Dermis microvascular lymphatic vessel endothelial cell (primary cell): ENCODE measurements around the gene CNPY2. TPM values are rescaled to one million over a fixed set of nuclear protein-coding genes. Genes with fewer than 3 reads are reported as not detected.
"Not testable (repeated sequence)": the region's sequence is repeated elsewhere in the genome, so short reads cannot be mapped to it uniquely, and the experiment has no call there.

Source experiments
- DNase-seq, 2 donors: peaks; one replicate each; pipeline versions ENCODE4 v3.0.0 to v3.0.0-alpha.2; 2010; ENCODE audit warnings: low read depth in 2 of 2
- total RNA-seq: library from RNA; depleted of rRNA; stranded (reverse); fragments of >200 nt; gene quantifications from 2 replicates; pipeline ENCODE4 v1.2.1, GENCODE V29; 2014

The CNPY2 gene
- total RNA-seq: 61.0 and 73.5 TPM in 2 replicates

- peak; percentile 96 to 98 for DNase-seq
These were observed at the start of gene CNPY2 for GRCh38 chr12:56315622-56316473. Gene CNPY2, minus strand, starts transcription at chr12:56315988. Its CDS starts 771 bp downstream, at chr12:56315217.

GRCh38 chr12:56362130-56363059 is 46.6 kb upstream of the CNPY2 start, which contains the start of gene APOF:
Gene APOF, minus strand, starts transcription at chr12:56362857. Its CDS starts 112 bp downstream, at chr12:56362745.
- DNase-seq: no peak

- no peak for DNase-seq
These were observed 45.8 kb upstream of the CNPY2 start for GRCh38 chr12:56361487-56362129.

DNA sequence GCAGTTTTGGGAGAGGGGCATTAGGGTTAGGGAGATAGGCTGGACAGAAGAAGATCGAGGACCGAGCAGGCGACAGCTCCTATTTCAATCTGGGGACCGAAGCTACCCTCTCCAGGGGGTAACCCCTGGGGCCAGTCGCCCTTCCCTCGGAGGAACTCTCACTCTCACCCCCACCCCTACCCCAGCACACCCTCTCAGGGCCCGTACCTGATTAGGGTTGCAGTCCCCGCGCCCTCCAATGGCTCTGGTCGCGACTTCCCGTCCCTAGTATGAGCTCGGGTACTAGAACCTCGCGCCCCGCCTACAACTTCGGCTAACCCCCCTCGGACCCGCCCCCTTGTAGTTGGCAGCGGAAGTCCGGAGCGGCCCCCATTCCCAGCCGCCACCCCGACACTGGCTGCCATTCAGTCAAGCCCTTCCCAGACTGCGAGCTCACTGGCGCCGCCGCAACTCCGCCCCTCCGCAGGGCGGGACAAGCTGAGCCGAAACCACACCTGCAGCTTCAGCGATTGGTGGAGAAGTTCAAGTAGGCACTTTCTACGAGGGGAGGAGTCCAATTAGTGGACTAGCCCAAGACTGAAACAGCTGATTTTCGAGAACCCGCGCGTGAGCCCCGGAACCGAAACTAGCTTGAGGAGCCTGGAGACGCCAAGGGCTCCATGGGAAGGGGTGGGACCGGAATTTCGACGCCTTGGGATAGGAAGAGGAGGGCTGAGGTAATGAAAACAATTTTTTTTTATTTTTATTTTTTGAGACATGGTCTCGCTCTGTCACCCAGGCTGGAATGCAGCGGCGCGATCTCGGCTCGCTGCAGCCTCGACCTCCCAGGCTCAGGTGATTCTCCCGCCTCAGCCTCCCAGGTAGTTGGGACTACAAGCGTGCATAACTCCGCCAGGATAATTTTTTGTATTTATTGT is 44.3 kb upstream of the CNPY2 start, which contains the start of gene STAT2:
Gene STAT2 (minus strand): TSS at position 257 of the 917 bp plus-strand sequence. CDS start 3,536 bp downstream, outside the sequence.
- DNase-seq: peak; percentile 94 to 99

DNA sequence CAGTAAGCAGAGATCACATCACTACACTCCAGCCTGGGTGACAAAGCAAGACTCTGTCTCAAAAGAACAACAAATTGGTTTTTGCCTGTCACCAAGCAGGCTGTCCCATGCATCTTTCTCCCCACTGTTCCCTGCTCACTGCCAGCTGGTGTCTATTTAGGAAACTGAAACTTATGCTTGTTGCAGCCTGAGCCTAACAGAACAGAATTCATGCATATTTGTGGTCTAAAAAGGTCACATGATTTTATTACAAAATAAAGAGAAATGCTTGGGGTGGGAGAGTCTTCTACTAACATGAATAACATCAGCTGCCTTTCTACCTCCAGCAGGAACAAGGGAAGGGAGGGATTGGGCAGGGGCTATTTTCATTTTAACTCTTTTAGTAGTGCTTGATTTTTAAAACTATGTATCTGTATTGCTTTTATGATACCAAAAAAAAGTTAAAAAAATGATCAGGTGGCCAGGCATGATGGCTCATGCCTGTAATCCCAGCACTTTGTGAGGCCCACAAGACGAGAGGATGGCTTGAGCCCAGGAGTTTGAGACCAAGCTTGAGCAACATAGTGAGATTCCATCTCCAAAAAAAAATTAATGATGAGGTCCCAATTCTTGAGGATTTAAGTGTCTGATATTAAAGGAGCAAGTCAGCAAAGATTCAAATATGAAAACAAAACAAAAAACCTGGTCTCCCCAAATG is 43.2 kb upstream of the CNPY2 start:
- no peak for DNase-seq

- DNase-seq: no peak
These were observed 35.5 kb upstream of the CNPY2 start for GRCh38 chr12:56351325-56351724.

GRCh38 chr12:56350662-56351061 is 34.9 kb upstream of the CNPY2 start:
- no peak for DNase-seq

DNA sequence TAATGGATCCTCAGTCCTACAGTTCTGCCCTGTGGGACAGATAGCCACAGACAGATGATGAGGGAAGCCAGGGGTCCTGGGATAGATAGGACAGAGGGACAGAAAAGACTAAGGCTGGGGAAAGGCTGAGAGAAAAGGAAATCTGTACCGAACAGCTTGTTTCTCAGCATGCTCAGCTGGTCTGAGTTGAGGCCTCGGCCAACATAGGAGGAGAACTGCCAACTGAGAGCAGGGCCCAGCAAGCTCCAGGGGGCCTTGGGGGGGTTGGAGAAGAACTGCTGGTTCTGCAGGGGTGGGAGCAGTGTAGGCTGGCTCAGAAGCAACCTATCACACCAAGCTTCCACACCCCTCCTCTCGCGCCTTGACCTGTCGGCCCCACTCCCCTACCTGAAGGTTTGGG is 33.0 kb upstream of the CNPY2 start:
- DNase-seq: no peak

DNA sequence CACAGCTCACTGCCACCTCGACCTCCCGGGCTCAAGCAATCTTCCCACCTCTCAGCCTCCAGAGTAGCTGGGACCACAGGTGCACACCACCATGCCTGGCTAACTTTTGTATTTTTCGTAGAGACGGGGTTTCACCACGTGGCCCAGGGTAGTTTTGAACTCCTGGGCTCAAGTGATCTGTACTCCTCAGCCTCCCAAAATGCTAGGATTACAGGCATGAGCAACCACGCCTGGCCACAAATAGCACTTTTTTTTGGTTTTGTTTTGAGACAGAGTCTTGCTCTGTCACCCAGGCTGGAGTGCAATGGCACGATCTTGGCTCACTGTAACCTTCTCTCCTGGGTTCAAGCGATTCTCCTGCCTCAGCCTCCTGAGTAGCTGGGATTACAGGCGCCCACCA is 31.5 kb upstream of the CNPY2 start:
- not testable (repeated sequence) for DNase-seq

- peak in 1 of 2 donors; percentile 26 for DNase-seq
These were observed 30.9 kb upstream of the CNPY2 start for GRCh38 chr12:56346675-56347074.

DNA sequence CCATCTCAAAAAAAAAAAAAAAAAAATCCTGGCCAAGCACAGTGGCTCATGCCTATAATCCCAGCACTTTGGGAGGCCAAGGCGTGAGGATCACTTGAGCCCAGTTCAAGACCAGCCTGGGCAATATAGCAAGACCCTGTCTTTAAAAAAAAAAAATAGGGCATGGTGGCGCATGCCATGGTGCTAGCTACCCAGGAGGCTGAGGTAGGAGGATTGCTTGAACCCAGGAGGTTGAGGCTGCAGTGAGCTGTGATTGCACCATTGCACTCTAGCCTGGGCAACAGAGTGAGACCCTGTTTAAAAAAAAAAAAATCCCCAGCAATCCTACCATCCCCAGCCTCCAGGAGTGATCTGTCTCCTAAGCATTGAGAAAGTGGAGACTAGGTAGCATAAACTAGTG is 26.5 kb upstream of the CNPY2 start:
- DNase-seq: not testable (repeated sequence)

- DNase-seq: no peak
These were observed 25.8 kb upstream of the CNPY2 start for GRCh38 chr12:56341616-56342015.

- no peak for DNase-seq
These were observed 23.3 kb upstream of the CNPY2 start for GRCh38 chr12:56339158-56339422.

DNA sequence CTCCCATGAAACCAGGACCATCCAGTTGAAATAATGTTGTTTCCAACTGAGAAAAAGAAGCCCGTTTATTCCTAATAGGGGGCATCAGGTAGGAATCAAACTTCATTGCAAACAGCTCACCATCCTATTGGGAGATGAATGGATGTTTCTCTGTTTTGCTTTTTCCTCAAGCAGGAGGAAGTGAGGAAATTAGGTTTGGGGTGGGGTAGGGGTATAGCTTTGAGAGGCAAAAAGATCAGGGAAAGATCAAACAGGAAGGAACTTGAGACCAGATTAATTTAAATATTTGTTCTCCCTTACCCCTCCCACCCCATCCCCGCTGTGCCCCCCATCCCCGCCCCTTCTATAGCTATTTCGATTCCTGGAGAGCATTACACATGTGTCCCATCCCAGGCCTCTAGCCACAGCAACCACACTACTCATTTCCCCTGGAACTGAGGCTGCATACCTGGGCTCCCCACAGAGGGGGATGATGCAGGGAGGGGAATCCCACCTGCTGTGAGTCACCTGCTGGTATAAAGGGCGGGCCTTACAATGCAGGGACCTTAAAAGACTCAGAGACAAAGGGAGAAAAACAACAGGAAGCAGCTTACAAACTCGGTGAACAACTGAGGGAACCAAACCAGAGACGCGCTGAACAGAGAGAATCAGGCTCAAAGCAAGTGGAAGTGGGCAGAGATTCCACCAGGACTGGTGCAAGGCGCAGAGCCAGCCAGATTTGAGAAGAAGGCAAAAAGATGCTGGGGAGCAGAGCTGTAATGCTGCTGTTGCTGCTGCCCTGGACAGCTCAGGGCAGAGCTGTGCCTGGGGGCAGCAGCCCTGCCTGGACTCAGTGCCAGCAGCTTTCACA is 22.7 kb upstream of the CNPY2 start, which contains the start of gene IL23A:
Gene IL23A (plus strand): TSS at position 577 of the 850 bp plus-strand sequence. CDS start 161 bp downstream, at position 738.
- DNase-seq: peak in 1 of 2 donors; percentile 69

GRCh38 chr12:56337753-56338251 is 22.0 kb upstream of the CNPY2 start:
- no peak for DNase-seq

DNA sequence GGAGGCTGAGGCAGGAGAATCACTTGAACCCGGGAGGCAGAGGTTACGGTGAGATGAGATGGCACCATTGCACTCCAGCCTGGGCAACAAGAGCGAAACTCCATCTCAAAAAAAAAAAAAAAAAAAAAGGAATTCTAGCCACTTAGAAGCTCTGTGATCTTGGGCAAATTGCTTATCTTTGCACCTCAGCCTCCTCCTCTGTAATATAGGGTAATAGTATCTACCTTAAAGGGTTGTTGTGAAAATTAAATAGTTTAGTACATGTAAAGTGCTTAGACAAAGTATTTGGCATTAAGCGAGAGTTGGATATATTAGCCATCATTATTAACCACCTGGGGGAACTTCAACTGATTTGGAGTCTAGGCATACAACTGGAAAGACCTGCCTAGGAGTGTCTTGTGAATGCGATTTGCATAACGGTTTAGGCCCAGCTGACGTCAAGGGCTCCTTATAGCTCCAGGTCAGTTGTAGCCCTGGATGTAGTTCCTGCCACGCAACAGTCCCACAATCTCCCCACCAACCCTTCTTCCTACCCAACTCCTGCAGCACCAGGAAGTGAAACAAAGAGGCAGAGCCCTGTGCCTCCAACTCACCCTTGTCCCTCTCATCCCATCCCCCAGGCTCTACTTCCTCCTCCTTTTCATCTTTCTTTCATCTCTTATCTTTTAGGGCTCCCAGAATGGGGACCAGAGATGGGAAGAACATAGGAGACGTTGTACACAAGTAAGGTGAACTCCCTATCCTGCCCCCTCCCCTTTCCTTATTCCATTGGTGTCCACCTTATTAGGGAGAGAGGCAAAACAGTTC is 20.8 kb upstream of the CNPY2 start:
- DNase-seq: no peak

DNA sequence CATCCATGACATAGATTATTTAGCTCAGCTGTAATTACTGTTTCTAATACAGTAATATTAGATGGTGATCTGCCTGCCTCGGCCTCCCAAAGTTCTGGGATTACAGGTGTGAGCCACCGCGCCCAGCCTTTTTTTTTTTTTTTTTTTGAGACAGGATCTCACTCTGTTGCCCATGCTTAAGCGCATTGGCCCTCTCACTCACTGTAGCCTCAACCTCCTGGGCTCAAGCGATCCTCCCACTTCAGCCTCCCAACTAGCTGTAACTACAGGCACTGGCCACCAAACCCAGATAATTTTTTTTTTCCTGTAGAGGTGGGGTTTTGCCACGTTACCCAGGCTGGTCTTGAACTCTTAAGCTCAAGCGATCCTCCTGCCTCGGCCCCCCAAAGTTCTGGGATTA is 19.7 kb upstream of the CNPY2 start:
- DNase-seq: not testable (repeated sequence)

DNA sequence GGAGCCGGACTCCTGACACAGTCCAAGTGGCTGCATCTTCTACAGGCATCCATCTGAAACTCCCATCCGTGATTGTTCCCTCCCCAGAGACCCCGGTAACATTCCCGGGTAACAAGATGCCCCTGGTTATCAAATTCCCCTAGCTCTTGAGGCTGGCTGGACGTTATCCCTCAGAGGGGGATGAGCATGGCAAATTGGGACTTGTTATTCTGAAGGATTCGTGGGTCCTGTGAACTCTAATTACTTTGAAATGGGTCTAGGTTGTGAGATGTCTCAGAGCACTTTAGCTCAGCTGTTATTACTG is 18.7 kb upstream of the CNPY2 start:
- no peak for DNase-seq
